RWPE1 (cell line): ENCODE data around the gene CDS2.

Experiments used
- CTCF ChIA-PET: fragments of 350-600 bp; sonication (Branson Sonifier 250); formaldehyde crosslinking; extraction: SDS; loops from one replicate; lab custom pipeline; 2021; lab: Yijun Ruan, JAX
- POLR2A ChIA-PET: fragments of 400-600 bp; formaldehyde crosslinking; extraction: SDS; loops from one replicate; lab custom pipeline; 2020; ENCODE audit warnings: antibody characterized with exemption; ENCODE audit not compliant: low non-redundant PET; lab: Yijun Ruan, JAX
- DNase-seq: peaks from one replicate; pipeline ENCODE4 v3.0.0; 2012; ENCODE audit warnings: low spot score
- H3K27ac ChIP-seq: fragments of 450-650 bp; 2 replicates; pipeline ENCODE4 v1.5.1; 2017
- TF ChIP-seq, protein P1 (sequence below): fragments of 450-650 bp; conservative IDR thresholded peaks from 2 replicates; pipeline ENCODE4 v1.5.1; 2017; ENCODE audit warnings: low read depth, mild to moderate bottlenecking

CDS2 gene

DNA sequence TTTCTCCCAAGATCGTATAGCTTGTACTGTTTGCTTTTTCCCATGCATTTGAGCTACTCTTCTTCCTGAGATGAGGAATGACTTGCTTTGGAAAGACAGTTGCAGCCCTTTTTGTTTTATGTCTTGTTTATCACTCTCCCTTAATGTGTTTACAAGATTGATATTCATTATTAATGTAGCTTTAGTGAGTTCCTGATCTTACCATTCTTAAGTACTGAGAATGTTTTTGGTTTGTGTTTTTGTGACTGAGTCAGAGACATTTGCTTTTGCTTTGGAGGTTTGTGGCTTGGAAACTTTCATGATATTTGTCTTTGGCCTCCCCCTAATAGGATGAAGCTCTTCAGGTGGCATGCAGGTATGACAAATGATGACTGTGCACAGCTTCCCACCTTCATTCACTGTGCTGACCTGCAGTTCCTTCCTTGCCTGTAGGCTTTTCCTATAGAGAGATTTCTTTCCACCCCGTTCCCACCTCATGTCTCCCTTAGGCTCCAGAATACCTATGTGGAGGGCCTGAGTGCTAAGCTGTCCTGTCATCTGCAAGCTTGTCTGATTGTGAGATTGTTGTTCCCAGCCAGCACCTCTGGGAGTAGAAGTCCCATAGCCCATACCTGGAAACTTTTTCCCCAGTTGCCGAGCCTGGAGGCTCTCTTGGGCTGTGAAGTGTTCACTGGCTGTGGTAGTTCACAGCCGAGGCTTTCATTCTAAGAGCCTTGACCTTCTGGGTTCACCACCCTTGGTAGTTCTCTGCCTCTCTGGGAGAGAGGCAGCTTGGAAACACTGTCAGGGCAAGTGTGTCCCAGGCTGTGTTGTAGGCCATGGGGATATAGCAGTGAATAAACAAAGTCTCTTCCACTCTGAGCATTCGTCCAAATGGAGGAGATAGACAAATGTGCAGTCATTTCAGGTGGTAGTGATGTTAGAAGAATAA, 27.1 kb downstream of the CDS2 start:
- no peak overlapping the region for H3K27ac ChIP-seq
- peak; percentile 75 for DNase-seq
- CTCF ChIA-PET: interaction anchor here (0.5 to 0.8 kb wide), 3 partner anchors 27 to 764 kb away, joined by 3 read pairs; partner anchors contain the start of gene CDS2
- TF ChIP-seq, protein P1, sequence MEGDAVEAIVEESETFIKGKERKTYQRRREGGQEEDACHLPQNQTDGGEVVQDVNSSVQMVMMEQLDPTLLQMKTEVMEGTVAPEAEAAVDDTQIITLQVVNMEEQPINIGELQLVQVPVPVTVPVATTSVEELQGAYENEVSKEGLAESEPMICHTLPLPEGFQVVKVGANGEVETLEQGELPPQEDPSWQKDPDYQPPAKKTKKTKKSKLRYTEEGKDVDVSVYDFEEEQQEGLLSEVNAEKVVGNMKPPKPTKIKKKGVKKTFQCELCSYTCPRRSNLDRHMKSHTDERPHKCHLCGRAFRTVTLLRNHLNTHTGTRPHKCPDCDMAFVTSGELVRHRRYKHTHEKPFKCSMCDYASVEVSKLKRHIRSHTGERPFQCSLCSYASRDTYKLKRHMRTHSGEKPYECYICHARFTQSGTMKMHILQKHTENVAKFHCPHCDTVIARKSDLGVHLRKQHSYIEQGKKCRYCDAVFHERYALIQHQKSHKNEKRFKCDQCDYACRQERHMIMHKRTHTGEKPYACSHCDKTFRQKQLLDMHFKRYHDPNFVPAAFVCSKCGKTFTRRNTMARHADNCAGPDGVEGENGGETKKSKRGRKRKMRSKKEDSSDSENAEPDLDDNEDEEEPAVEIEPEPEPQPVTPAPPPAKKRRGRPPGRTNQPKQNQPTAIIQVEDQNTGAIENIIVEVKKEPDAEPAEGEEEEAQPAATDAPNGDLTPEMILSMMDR: no peak
- POLR2A ChIA-PET: no interaction called here

DNA sequence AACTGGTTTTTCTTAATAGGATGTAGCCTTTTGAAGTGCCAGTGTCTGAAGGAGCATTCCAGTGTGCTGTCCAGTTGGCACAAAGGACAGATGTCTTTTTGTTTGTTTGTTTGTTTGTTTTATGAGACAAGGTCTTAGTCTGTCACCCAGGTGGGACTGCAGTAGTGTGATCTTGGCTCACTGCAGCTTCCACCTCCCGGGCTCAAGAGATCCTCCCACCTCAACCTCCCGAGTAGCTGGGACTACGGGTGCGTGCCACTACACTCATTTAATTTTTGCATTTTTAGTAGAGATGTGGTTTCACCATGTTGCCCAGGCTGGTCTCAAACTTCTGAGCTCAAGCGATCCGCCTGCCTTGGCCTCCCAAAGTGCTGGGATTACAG, 27.7 kb downstream of the CDS2 start:
- DNase-seq: no peak
- POLR2A ChIA-PET: no interaction called here
- CTCF ChIA-PET: no interaction called here
- TF ChIP-seq, protein P1: no peak
- H3K27ac ChIP-seq: no peak overlapping the region

DNA sequence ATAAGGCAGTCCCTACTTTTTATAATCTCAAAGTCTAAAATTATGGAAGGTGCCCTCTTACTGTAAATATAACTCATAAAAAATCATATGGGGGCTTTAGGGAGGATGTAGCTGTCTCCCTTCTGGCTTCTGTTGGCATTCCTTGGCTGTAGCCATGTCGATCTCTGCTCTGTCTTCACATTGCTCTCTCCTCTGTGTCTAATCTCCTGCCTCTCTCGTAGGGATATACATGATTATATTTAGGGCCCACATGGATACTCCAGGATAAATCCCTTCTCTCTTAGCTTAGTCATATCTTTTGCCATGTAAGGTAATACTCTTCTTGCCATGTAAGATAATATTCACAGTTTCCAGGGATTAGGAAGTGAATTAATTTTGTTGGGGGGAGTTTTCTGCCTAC, 28.6 kb downstream of the CDS2 start:
- CTCF ChIA-PET: no interaction called here
- TF ChIP-seq, protein P1: no peak
- no peak overlapping the region for H3K27ac ChIP-seq
- no peak for DNase-seq
- POLR2A ChIA-PET: no interaction called here

DNA sequence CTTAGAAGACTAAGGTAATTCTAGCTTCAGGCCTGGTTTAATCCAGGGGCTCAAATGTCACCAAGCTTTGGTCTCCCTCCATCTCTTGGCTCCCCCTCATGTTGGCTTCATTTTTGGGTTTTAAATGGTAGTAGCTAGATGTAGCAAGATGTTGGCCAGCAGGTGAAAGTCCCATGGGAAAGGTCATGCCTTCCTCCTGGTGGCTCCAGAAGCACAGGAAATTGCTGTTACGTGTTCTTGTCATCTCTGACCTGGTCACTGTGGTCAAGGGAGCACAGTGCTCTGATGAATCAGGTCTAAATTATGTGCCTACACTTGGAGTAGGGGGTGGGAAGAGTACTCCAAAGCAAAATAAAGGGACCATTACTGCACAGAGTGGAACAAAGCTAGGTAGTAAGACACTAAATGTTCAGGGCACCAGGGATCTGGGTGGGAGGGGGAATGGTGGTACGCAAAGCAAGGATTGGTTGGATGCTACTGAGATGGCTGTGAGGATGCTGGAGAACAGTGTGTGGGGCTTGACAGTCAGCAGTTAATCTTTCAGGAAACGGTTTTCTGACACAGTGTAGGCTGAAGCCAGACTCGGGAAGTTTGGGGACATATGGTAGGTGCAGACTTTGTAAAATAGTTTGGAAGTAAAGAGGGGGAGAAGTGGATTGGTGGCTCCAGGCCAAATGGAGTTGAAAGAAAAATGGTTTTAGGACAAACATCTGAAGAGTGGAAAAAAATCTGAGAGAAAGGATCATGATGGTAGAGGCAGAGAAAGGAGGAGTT, 30.1 kb downstream of the CDS2 start:
- ChIA-PET CTCF (no interaction called here), POLR2A (no interaction called here)
- DNase-seq: no peak
- H3K27ac ChIP-seq: no peak overlapping the region
- TF ChIP-seq, protein P1: no peak

DNA sequence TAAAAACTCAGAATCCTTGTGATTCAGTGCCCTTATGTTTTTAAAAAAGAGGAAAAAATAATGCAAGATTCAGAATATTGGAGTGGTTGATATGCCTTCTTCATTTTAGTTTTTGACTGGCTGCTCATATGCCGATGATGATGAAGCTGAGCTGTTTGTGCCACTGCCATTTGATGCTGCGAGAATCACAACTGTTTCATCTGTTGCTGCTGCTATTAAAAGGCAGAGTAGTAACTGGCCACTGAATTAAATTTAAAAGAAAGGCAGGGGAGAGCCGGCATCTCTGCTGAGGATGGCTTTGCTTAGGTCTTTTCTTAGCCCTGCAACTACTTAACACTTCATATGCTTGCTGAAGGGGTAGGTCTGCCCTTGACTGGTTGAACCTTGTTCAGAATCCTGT, 33.1 kb downstream of the CDS2 start:
- POLR2A ChIA-PET: no interaction called here

DNA sequence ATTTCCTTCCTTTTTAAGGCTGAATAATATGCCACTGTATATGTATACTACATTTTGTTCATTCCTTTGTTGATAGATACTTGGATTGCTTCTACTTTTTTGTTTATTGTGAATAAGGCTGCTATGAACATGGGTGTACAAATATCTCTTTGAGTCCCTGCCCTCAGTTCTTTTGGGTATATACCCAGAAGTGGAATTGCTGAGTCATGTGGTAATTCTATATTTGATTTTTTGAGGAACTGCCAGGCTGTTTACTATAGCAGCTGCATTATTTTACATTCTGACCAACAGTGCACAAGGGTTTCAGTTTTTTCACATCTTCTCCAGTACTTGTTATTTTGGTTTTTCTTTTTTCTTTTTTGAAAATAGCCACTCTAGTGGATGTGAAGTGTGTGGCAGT, 34.1 kb downstream of the CDS2 start:
- no peak overlapping the region for H3K27ac ChIP-seq
- POLR2A ChIA-PET: no interaction called here
- DNase-seq: no peak
- CTCF ChIA-PET: no interaction called here
- TF ChIP-seq, protein P1: no peak

More for the DNA sequence above, 33.1 kb downstream of the CDS2 start:
- TF ChIP-seq, protein P1: no peak
- H3K27ac ChIP-seq: no peak overlapping the region
- DNase-seq: no peak
- CTCF ChIA-PET: no interaction called here
